OCI-LY1 (cell line): ENCODE results near the gene LRRC14B.

Experiments
- EZH2 ChIP-seq: fragments of 200-600 bp; sonication (generic), shearing (Covaris generic); IDR thresholded peaks from 2 replicates; pipeline ENCODE4 v1.8.0; 2017; ENCODE audit warnings: borderline replicate concordance, mixed run types, mild to moderate bottlenecking, antibody characterized with exemption, low read length, moderate library complexity, mixed read lengths
- TF ChIP-seq, protein P1 (sequence below): fragments of 200-600 bp; sonication (generic), shearing (Covaris generic); IDR thresholded peaks from 2 replicates; pipeline ENCODE4 v1.5.1; 2017; ENCODE audit warnings: mild to moderate bottlenecking, antibody characterized with exemption, low read length, moderate library complexity, mixed read lengths

DNA sequence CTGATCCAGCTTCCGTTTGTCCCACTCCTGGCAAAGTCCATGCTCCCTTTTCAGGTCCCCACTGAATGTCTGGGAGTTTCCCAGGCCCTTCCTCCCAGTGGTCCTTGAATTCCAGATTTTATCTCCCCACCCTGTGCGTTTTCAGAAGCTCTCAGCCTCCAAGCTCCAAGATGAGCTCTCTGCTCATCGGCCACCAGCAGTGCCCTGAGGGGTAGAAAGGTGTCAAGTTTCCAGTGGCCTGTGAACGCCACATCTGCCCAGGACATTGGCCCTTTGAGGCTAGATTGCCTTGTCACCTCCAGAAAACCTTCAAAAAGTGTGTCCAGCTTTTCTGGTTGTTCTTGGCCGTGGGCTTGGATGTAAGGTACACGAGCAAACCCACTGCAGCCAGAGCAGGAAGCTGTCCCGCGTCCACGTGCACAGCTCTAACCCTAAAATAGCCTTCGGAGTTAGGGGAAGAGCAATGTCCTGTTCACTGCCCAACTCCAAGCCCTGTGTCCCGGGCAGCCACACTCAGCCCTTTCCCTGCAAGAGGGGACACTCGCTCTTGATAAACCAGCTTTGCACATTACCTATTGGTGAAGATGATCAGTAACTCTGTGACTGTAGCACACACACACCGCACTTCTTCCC is 10.9 kb upstream of the LRRC14B start:
- TF ChIP-seq, protein P1, sequence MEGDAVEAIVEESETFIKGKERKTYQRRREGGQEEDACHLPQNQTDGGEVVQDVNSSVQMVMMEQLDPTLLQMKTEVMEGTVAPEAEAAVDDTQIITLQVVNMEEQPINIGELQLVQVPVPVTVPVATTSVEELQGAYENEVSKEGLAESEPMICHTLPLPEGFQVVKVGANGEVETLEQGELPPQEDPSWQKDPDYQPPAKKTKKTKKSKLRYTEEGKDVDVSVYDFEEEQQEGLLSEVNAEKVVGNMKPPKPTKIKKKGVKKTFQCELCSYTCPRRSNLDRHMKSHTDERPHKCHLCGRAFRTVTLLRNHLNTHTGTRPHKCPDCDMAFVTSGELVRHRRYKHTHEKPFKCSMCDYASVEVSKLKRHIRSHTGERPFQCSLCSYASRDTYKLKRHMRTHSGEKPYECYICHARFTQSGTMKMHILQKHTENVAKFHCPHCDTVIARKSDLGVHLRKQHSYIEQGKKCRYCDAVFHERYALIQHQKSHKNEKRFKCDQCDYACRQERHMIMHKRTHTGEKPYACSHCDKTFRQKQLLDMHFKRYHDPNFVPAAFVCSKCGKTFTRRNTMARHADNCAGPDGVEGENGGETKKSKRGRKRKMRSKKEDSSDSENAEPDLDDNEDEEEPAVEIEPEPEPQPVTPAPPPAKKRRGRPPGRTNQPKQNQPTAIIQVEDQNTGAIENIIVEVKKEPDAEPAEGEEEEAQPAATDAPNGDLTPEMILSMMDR, result no peak
- no peak for TF ChIP-seq EZH2
